Pericardium fibroblast (primary cell): ENCODE measurements around the gene TGM5. TPM values are rescaled to one million over a fixed set of nuclear protein-coding genes. Genes with fewer than 3 reads are reported as not detected.

Source experiments
- total RNA-seq: library from RNA; depleted of rRNA; stranded (reverse); fragments of >200 nt; gene quantifications from 2 replicates; pipeline ENCODE4 v1.2.3, GENCODE V29; 2015

TGM5 gene, protein sequence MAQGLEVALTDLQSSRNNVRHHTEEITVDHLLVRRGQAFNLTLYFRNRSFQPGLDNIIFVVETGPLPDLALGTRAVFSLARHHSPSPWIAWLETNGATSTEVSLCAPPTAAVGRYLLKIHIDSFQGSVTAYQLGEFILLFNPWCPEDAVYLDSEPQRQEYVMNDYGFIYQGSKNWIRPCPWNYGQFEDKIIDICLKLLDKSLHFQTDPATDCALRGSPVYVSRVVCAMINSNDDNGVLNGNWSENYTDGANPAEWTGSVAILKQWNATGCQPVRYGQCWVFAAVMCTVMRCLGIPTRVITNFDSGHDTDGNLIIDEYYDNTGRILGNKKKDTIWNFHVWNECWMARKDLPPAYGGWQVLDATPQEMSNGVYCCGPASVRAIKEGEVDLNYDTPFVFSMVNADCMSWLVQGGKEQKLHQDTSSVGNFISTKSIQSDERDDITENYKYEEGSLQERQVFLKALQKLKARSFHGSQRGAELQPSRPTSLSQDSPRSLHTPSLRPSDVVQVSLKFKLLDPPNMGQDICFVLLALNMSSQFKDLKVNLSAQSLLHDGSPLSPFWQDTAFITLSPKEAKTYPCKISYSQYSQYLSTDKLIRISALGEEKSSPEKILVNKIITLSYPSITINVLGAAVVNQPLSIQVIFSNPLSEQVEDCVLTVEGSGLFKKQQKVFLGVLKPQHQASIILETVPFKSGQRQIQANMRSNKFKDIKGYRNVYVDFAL
- total RNA-seq: not detected in 2 replicates

DNA sequence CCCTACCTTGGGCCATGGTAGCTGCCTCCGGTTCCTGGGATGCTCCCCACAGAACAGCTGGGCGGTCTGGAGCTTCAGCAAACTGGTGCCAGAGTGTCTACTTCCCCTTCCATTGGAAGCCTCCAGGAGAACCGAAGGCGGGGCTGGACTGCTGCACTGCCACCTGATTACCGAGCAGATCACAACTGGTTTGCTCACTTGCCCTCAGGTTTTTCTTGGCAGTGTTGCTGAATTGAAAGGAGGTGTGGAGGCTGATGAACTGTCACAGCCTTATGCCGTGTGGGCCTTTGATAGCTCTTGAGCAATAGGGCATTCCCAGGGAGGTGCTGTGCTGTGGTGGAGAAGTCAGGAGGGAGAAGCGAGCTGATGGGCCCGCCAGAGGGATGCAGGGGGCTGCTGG, at the start of gene TGM5:
TGM5 (minus strand) TSS at position 95 of the 400 bp plus-strand sequence; CDS start at position 16, 79 bp downstream.

DNA sequence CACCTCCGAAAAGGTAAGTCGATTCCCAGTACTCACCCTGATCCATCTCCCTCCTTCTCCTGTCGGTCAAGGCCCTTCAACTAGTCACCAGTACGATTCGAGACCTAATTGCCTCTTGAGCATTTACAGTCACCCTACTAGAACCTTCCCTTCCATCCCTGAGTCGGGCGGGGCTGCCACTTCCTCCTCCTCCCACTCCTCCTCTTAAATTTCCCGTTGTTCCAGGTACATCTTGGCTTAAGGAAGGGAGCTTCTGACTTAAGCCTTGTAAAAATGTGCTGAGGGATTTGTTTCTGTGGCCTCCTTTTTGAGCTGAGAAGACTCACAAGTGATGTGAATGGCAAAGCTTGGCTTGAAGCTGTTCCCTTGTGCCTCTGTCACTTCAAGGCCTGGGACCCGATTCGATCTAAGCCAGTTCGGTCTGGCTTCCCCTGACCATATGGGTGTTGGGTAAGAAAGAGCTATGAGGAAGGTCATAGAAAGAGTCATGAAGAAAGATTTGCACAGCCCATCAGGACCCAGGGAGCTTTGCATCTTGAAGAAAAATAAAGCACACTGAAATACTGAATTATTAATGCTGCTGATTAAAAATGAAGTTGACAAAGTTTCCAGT, 35.6 kb upstream of the TGM5 start, which contains the start of gene TGM7:
TGM7 (minus strand) TSS at position 51 of the 613 bp plus-strand sequence.

DNA sequence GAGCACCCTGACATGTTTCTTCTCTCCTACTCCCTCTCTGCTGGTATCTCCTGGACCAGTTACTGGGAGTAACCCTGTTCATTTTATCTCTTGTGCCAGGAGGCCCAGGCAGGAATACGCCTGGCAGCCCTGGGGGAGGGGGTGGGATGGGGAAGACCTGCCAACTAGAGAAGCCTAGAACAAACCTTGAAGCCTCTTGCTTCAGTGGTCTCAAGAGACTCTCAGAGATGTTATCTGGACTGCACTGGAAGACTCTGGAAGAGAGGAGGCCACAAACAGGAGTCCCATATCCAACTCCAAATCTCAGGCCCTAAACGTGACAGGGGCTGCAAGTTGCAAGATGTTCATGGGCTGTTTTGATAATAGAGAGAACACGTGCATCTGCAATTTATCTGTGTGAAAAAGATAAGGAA, 45.7 kb downstream of the TGM5 start, which contains the start of gene EPB42:
EPB42 (minus strand) TSS at position 28 of the 413 bp plus-strand sequence. CDS start 193 bp downstream, outside the sequence.

DNA sequence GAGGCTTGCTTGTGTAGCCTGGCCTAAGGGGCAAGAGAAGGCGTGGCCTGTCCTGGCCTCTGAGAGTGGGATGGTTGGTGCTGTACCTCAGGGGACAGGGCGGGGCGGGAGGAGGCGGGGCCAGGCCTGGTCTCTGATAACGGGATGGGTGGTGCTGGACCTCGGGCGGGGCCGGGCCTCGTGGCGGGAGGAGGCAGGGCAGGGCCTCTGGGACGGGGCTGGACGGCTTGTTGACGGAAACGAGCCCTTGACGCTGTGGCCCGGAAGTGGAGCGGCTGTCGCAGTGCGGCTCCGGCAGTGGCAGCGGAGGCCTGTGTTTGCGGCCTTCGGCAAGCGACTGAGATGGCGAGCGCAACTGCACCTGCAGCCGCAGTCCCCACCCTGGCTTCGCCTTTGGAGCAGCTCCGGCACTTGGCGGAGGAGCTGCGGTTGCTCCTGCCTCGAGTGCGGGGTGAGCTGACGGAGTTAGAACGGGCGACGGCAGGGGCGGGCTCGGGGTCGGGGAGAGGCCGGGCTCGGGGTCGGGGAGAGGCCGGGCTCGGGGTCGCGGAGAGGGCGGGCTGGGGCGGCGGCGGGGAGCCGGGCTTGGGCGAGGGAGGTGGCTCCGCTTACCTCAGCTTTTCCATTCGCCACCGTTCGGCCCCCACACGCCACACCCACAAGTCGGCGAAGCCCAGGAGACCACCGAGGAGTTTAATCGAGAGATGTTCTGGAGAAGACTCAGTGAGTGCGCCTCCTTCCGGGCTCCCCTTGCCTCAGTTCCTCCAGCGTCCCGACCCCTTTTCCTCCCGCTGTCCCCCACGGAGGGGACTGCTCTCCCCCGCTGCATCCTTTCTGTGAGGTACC, 81.3 kb downstream of the TGM5 start, which contains the start of gene CCNDBP1:
CCNDBP1 (plus strand) TSS at position 247 of the 846 bp plus-strand sequence; CDS start at position 343, 96 bp downstream.

Other genes starting within 250 kb of the TGM5 start
- 10.8 and 18.8 TPM in 2 replicates for gene UBR1, start 160.9 kb downstream of the TGM5 start, total RNA-seq
- 2.0 and 3.5 TPM in 2 replicates for gene TMEM62, start 133.3 kb downstream of the TGM5 start, total RNA-seq
- 25.8 and 55.2 TPM in 2 replicates for gene CCNDBP1, start 81.5 kb downstream of the TGM5 start, total RNA-seq
- not detected in 2 replicates for gene EPB42, start 45.9 kb downstream of the TGM5 start, total RNA-seq
- not detected in 2 replicates for gene TGM7, start 35.3 kb upstream of the TGM5 start, total RNA-seq
- 3.1 and 6.5 TPM in 2 replicates for gene LCMT2, start 63.6 kb upstream of the TGM5 start, total RNA-seq
- gene ZSCAN29, start 104.1 kb upstream of the TGM5 start, total RNA-seq: 9.5 and 12.8 TPM in 2 replicates
- gene TUBGCP4, start 104.2 kb upstream of the TGM5 start, total RNA-seq: 8.6 and 14.2 TPM in 2 replicates
- 18.0 and 18.8 TPM in 2 replicates for gene TP53BP1, start 226.2 kb upstream of the TGM5 start, total RNA-seq